PFSK-1 (cell line): ENCODE measurements around the gene DMRTC2.

Experiments used
- FOXP2 ChIP-seq: optimal IDR thresholded peaks from 2 replicates; pipeline ENCODE3; 2011; ENCODE audit warnings: borderline replicate concordance, control low read depth, inconsistent platforms; ENCODE audit not compliant: insufficient read depth; ENCODE audit errors: extremely low read length, extremely low read depth
- POLR2AphosphoS5 ChIP-seq: IDR thresholded peaks from 2 replicates; pipeline ENCODE4 v1.6.1; 2012; ENCODE audit warnings: low read depth, mild to moderate bottlenecking, control low read depth, low read length, moderate library complexity
- REST ChIP-seq, 2 experiments: IDR thresholded peaks; 2 replicates each; pipeline versions ENCODE4 v1.6.1 to v1.8.0; 2011 to 2012; ENCODE audit warnings: low read depth in 2 of 2, low read length in 2 of 2, control low read depth in 1 of 2, inconsistent platforms in 1 of 2, mild to moderate bottlenecking in 1 of 2, moderate library complexity in 1 of 2; ENCODE audit not compliant: insufficient read depth in 1 of 2
- SIN3A ChIP-seq: IDR thresholded peaks from 2 replicates; pipeline ENCODE4 v1.6.1; 2012; ENCODE audit warnings: mild to moderate bottlenecking, low read length, moderate library complexity, borderline replicate concordance; ENCODE audit not compliant: insufficient read depth
- TAF1 ChIP-seq: IDR thresholded peaks from 2 replicates; pipeline ENCODE4 v1.6.1; 2012; ENCODE audit warnings: low read length, control low read depth, borderline replicate concordance; ENCODE audit not compliant: insufficient read depth

The DMRTC2 gene

GRCh38 chr19:41879080-41879479, 34.2 kb downstream of the DMRTC2 start:
- no peak for TF ChIP-seq SIN3A
- no peak for TF ChIP-seq TAF1
- TF ChIP-seq FOXP2 = no peak
- TF ChIP-seq POLR2AphosphoS5 = no peak
- TF ChIP-seq REST (IDR thresholded peaks at IDR 0.05; ENCODE audit: insufficient read depth in 1 of 2, low read depth in 2 of 2, low read length in 2 of 2) = no peak

DNA sequence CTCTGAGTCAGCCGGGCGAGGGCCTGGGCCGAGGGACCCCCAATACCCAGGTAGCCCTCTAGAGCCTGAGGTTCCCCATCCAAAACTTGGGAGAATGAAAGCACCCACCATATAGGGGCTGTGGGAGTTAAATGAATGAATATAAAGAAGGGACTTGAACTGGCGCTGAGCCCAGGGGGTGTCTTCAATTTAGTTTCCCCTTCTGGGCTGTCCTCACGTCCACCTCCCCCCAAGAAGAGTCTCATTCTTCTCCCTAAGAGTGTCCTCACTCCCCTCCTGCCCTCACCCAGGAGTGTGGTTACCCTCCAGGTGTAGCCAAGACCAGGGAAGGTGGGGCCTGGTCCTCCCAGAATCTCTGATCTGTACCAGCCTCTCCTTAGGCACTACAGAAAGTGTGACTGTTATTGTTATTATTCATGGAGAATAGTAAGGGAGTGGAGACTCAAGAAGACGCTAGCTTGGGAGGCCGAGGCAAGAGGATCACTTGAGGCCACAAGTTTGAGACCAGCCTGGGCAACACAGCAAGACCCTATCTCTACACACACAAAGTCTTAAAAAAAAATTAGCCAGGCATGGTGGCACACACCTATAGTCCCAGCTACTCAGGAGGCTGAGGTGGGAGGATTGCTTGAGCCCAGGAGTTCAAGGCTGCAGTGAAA, 35.0 kb downstream of the DMRTC2 start:
- TF ChIP-seq SIN3A = no peak
- TF ChIP-seq POLR2AphosphoS5 = no peak
- TF ChIP-seq REST (IDR thresholded peaks at IDR 0.05; ENCODE audit: insufficient read depth in 1 of 2, low read depth in 2 of 2, low read length in 2 of 2) = no peak
- TF ChIP-seq FOXP2 = no peak
- TF ChIP-seq TAF1 = no peak

GRCh38 chr19:41880329-41880708, 35.5 kb downstream of the DMRTC2 start:
- TF ChIP-seq SIN3A (no peak), POLR2AphosphoS5 (no peak), TAF1 (no peak), FOXP2 (no peak), REST (IDR thresholded peaks at IDR 0.05; ENCODE audit: insufficient read depth in 1 of 2, low read depth in 2 of 2, low read length in 2 of 2) (no peak)

DNA sequence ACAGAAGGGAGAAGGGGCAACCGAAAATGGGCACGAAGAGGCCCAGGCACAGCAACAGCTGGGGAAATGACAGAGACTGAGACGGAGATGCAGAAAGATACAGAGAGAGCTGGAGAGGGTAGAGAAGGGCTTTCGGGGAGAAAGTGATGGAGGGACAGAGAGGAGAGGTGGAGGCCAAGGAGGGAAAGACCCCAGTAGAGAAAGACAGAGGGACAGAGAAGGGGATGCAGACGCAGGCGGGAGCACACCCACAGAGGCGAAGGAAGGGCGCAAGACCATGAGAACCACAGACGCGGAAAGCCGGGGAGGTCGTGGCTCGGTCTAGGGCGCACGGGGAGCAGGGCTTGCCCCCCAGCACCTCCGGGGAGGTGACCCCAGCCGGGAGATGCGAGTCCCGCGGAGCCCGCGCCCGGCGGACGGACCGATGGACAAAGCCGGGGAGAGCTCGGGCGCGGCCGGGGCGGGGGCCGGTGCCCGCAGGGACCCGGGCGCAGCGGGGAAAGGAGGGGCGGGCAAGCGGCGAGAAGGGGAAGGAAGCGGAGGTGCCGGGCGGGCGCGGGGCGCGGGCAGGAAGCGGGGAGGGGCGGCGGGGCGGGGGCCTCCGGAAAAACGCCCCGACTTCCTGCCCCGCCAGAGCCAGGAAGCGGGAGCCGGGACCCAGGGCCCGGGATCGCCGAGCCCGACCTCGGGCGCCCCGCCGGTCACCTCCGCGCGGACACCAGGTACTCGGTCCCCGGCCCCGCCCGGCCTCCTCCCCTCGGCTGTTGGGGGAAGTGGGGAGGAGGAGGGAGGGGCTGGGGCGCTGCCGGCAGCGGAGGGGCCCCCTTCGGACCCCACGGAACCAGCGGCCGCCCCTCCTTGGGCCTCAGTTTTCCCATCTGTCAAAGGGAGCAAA, 38.0 kb downstream of the DMRTC2 start, which contains the start of gene ARHGEF1:
Gene ARHGEF1, plus strand, starts transcription at position 617 of the 895 bp plus-strand sequence. CDS start 4,899 bp downstream, outside the sequence.
- TF ChIP-seq TAF1 (no peak), POLR2AphosphoS5 (no peak), REST (IDR thresholded peaks at IDR 0.05; ENCODE audit: insufficient read depth in 1 of 2, low read depth in 2 of 2, low read length in 2 of 2) (no peak), FOXP2 (no peak), SIN3A (no peak)
